Loucy (cell line): Measurements from ENCODE around the gene CENPE.

Source experiments
- EZH2phosphoT487 ChIP-seq: fragments of 200-600 bp; IDR thresholded peaks from 2 replicates; pipeline ENCODE4 v1.6.1; 2018; ENCODE audit warnings: antibody characterized with exemption, mild to moderate bottlenecking, moderate library complexity, borderline replicate concordance
- TF ChIP-seq, protein P1 (sequence below): fragments of 200-600 bp; sonication (generic); conservative IDR thresholded peaks from 2 replicates; pipeline ENCODE4 v1.5.1; 2014; ENCODE audit warnings: mild to moderate bottlenecking, antibody characterized with exemption, low read length

DNA sequence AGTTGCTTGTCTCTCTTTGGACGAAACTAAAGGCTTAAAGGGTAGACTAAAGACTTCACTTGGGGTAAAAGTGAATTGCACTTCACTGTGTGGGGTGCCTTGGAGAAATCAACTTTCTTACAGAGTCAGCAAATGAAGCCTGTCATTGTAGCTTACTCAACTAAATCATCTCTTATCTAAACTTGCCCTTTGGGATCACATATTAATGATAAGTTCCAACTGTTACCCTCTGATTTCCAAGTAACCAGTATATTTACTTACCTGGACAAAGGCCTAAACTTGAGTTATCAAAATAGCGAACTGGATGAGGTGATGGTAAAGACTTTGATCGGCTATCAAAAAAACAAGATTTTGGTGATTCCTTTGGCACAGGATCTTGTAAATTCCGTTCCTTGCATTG is 89.6 kb downstream of the CENPE start:
- TF ChIP-seq, protein P1, sequence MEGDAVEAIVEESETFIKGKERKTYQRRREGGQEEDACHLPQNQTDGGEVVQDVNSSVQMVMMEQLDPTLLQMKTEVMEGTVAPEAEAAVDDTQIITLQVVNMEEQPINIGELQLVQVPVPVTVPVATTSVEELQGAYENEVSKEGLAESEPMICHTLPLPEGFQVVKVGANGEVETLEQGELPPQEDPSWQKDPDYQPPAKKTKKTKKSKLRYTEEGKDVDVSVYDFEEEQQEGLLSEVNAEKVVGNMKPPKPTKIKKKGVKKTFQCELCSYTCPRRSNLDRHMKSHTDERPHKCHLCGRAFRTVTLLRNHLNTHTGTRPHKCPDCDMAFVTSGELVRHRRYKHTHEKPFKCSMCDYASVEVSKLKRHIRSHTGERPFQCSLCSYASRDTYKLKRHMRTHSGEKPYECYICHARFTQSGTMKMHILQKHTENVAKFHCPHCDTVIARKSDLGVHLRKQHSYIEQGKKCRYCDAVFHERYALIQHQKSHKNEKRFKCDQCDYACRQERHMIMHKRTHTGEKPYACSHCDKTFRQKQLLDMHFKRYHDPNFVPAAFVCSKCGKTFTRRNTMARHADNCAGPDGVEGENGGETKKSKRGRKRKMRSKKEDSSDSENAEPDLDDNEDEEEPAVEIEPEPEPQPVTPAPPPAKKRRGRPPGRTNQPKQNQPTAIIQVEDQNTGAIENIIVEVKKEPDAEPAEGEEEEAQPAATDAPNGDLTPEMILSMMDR: no peak
- no peak for TF ChIP-seq EZH2phosphoT487
